GM12878 (cell line): Measurements from ENCODE around the gene AK5. TPM values are rescaled to one million over a fixed set of nuclear protein-coding genes. Genes with fewer than 3 reads are reported as not detected.

Experiments used
- ATAC-seq: fragments of 200-7000 bp; cut with Tn5 transposase; 3 replicates; pipeline ENCODE4 v1.9.1; 2020; ENCODE audit warnings: mild to moderate bottlenecking, moderate library complexity
- BruUV-seq: library from RNA; stranded (reverse); fragments of 400-500 nt; replicated peaks from 2 replicates; lab custom pipeline; 2021; lab: Mats Ljungman, UMichigan
- CTCF ChIA-PET: fragments of 300-600 bp; sonication (Branson Sonifier 250); formaldehyde crosslinking; extraction: SDS; loops from one replicate; lab custom pipeline; 2021; ENCODE audit warnings: inconsistent platforms; lab: Yijun Ruan, JAX
- POLR2A ChIA-PET: fragments of 350-600 bp; formaldehyde crosslinking; extraction: SDS; loops from one replicate; lab custom pipeline; 2021; ENCODE audit warnings: inconsistent platforms; lab: Charles Lee
- RAD21 ChIA-PET: fragments of 300-600 bp; sonication (Branson Sonifier 250); formaldehyde crosslinking; loops from one replicate; lab custom pipeline; 2023; ENCODE audit warnings: antibody characterized with exemption; ENCODE audit not compliant: unreplicated experiment; lab: Charles Lee
- SMC1A ChIA-PET: fragments of 300-600 bp; sonication (Branson Sonifier 250); formaldehyde crosslinking; loops from one replicate; lab custom pipeline; 2023; ENCODE audit not compliant: unreplicated experiment, uncharacterized antibody; lab: Charles Lee
- DNase-seq: peaks from one replicate; pipeline ENCODE4 v3.0.0-alpha.2; 2011; ENCODE audit warnings: low read depth, low spot score
- FAIRE-seq: peaks from 3 replicates; lab custom pipeline; 2011; peaks lifted over from hg19 to GRCh38; lab: Jason Lieb, UNC
- H2AFZ ChIP-seq: 2 replicates; pipeline ENCODE4 v1.6.0; 2011; ENCODE audit warnings: low read depth, low read length, control low read depth; ENCODE audit not compliant: control insufficient read depth
- H3K27ac ChIP-seq: 2 replicates; pipeline ENCODE4 v1.5.1; 2011; ENCODE audit warnings: control low read depth; ENCODE audit not compliant: control insufficient read depth, insufficient read depth
- H3K27me3 ChIP-seq, 2 experiments: replicated peaks in 1 of 2; 2 replicates each; pipeline versions ENCODE4 v1.6.0 to v1.6.1; 2011; ENCODE audit warnings: low read length in 1 of 2; ENCODE audit not compliant: control insufficient read depth in 2 of 2, insufficient read depth in 2 of 2
- H3K36me3 ChIP-seq, 2 experiments: 2 replicates each; pipeline ENCODE4 v1.5.1; 2011; ENCODE audit warnings: low read length in 1 of 2; ENCODE audit not compliant: control insufficient read depth in 2 of 2, insufficient read depth in 2 of 2
- H3K4me1 ChIP-seq: 2 replicates; pipeline ENCODE4 v1.6.1; 2011; ENCODE audit warnings: mild to moderate bottlenecking, low read length, moderate library complexity, mixed read lengths; ENCODE audit not compliant: control insufficient read depth, insufficient read depth
- H3K4me2 ChIP-seq: 2 replicates; pipeline ENCODE4 v1.6.0; 2011; ENCODE audit warnings: control low read depth; ENCODE audit not compliant: control insufficient read depth, insufficient read depth
- H3K4me3 ChIP-seq: fragments of 200-600 bp; sonication (generic); 2 replicates; pipeline ENCODE4 v1.5.1; 2016
- H3K79me2 ChIP-seq: 2 replicates; pipeline ENCODE4 v1.6.0; 2011; ENCODE audit warnings: low read length; ENCODE audit not compliant: control insufficient read depth, insufficient read depth
- H3K9ac ChIP-seq: 2 replicates; pipeline ENCODE4 v1.8.0; 2011; ENCODE audit warnings: low read length, control low read depth, mixed read lengths; ENCODE audit not compliant: control insufficient read depth, insufficient read depth
- H3K9me3 ChIP-seq: replicated peaks from 3 replicates; pipeline ENCODE4 v1.5.1; 2011; ENCODE audit warnings: mild to moderate bottlenecking, low read length; ENCODE audit not compliant: control insufficient read depth, insufficient read depth
- H4K20me1 ChIP-seq: 2 replicates; pipeline ENCODE4 v1.6.0; 2011; ENCODE audit not compliant: control insufficient read depth, insufficient read depth
- CREM ChIP-seq: IDR thresholded peaks from 2 replicates; pipeline ENCODE4 v1.6.1; 2014; ENCODE audit warnings: antibody characterized with exemption, low read depth
- E2F8 ChIP-seq: fragments of 450-650 bp; IDR thresholded peaks from 2 replicates; pipeline ENCODE4 v1.6.1; 2018; ENCODE audit warnings: mild to moderate bottlenecking, low read depth, moderate library complexity; ENCODE audit not compliant: partially characterized antibody
- GABPA ChIP-seq: IDR thresholded peaks from 2 replicates; pipeline ENCODE4 v1.6.1; 2014; ENCODE audit warnings: antibody characterized with exemption, low read depth, mild to moderate bottlenecking, inconsistent platforms
- NR2C2 ChIP-seq: IDR thresholded peaks from 2 replicates; pipeline ENCODE4 v1.6.1; 2011; ENCODE audit warnings: borderline replicate concordance, low read depth; ENCODE audit not compliant: control insufficient read depth, insufficient read length
- PRDM15 ChIP-seq: fragments of 450-650 bp; formaldehyde crosslinking; IDR thresholded peaks from 2 replicates; pipeline ENCODE4 v1.4.0; 2020; ENCODE audit warnings: mild to moderate bottlenecking, moderate library complexity
- TARDBP ChIP-seq: IDR thresholded peaks from 2 replicates; pipeline ENCODE4 v1.6.1; 2016; ENCODE audit warnings: borderline replicate concordance
- ZNF384 ChIP-seq: IDR thresholded peaks from 2 replicates; pipeline ENCODE4 v1.6.1; 2012; ENCODE audit warnings: low read depth, mild to moderate bottlenecking, low read length, improper control_type of control experiment, borderline replicate concordance
- ZSCAN29 ChIP-seq: fragments of 450-650 bp; IDR thresholded peaks from 2 replicates; pipeline ENCODE4 v1.6.1; 2017; ENCODE audit warnings: mild to moderate bottlenecking, moderate library complexity
- WGBS: methylation state at CpG from one replicate; pipeline ENCODE4 v1.1.6; 2016; ENCODE audit warnings: low lambda C conversion rate; ENCODE audit not compliant: insufficient replicate concordance, insufficient coverage; ENCODE audit errors: missing lambda C conversion rate; 5-methylcytosine and 5-hydroxymethylcytosine counted together
- in situ Hi-C: fragments of 300-500 bp; cut with MboI; formaldehyde crosslinking; loops from 9 replicates; pipeline ENCODE4 v1.14.3; 2018; ENCODE audit warnings: mixed read lengths
- intact Hi-C: fragments of 100-400 bp; cut with micrococcal nuclease; formaldehyde crosslinking; loops from one replicate; pipeline ENCODE4 v1.14.2; 2022; ENCODE audit not compliant: unreplicated experiment
- polyA plus RNA-seq, 11 experiments: library from polyadenylated mRNA; depleted of rRNA in 4 of 11; unstranded in 6 of 11; stranded (reverse) in 5 of 11; fragments of >200 nt; fragmentation: Nextera tagmentation in 4 of 11; fragmentation: Illumina TruSeq in 1 of 11; extraction: Ambion mirVana in 4 of 11; extraction: Trizol in 1 of 11; gene quantifications; 1 replicate in 1 of 11; 2 replicates in 10 of 11; pipeline versions ENCODE4 v1.2.1 to v1.2.3, GENCODE V29; 2011 to 2016; ENCODE audit warnings: inconsistent platforms in 2 of 11, missing spikeins in 2 of 11, low read depth in 1 of 11
- total RNA-seq, 4 experiments: library from RNA; depleted of rRNA in 3 of 4; stranded (reverse); fragments of >200 nt in 3 of 4; fragmentation: Illumina TruSeq in 1 of 4; extraction: Trizol in 1 of 4; gene quantifications; 2 replicates each; pipeline versions ENCODE4 v1.2.1 to v1.2.3, GENCODE V29; 2013 to 2021

The AK5 gene
- total and polyA plus RNA-seq, 10 of the 15 experiments (the other 5 are each of a cell fraction or from before 2014, with no cell fraction given) = 0.08 to 0.33 TPM; not detected in 8

DNA sequence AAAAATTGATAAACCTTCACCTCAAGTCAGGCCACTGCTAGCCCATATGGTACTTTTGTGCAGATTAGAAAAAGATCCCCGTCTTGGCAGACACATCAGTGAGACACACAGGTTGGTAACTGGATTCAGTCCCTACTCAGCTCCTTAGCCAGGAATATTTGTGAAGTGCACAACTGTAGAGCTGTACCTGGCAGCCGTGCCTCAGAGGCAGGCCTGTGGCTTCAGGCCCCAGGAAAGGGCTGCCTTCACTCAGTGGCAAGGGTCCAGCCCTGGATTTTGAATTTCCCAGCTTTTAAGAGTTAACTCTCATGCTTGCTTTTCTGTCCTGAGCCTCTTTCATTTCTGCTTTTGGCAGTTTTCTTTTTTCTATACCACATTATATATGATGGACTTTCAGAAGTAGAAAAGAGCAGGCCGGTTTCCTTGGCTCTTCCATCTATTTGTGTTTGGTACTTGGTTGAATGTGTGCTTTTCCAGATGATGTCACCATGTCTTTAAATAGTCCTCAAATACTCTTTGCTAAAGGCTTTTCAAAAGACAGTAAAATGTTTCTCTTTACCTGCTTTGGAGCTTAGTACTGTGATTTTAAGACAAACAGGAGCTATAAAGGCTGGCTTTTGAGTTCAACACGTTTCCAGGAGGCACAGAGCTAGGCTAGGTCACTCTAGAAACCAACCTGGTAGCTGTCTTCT lies 186.6 kb downstream of the AK5 start:
- Histone ChIP-seq H3K27me3 (peaks cover 0 to 4% of the 10 kb centered on the region in 2 experiments; a peak in 1 of 4 replicates), H3K27ac (no peak overlapping the region), H4K20me1 (no peaks in the 10 kb centered on the region), H3K4me2 (no peak overlapping the region), H3K4me3 (no peak overlapping the region), H3K79me2 (no peaks in the 10 kb centered on the region), H3K4me1 (no peaks in the 10 kb centered on the region), H3K36me3 (no peaks in the 10 kb centered on the region), H3K9ac (no peak overlapping the region), H3K9me3 (no peaks in the 10 kb centered on the region), H2AFZ (no peak overlapping the region)
- CTCF ChIA-PET = no interaction called here
- BruUV-seq = no TSS peak
- no peak for DNase-seq
- in situ Hi-C loops (no loop called here), intact Hi-C loops (no loop called here)
- TF ChIP-seq CREM (no peak), PRDM15 (CRISPR knock-in tag) (no peak), ZNF384 (no peak), ZSCAN29 (no peak), E2F8 (no peak), NR2C2 (no peak), GABPA (no peak), TARDBP (no peak)
- RAD21 ChIA-PET = no interaction called here
- no peak for ATAC-seq
- POLR2A ChIA-PET = no interaction called here
- WGBS = 17% methylated on average over 4 of the region's 4 CpGs
- FAIRE-seq = no peak
- SMC1A ChIA-PET = no interaction called here
